ENCODE data around the gene RAD54L.
"Not testable (repeated sequence)": the region's sequence is repeated elsewhere in the genome, so short reads cannot be mapped to it uniquely, and the experiment has no call there.

The RAD54L gene

DNA sequence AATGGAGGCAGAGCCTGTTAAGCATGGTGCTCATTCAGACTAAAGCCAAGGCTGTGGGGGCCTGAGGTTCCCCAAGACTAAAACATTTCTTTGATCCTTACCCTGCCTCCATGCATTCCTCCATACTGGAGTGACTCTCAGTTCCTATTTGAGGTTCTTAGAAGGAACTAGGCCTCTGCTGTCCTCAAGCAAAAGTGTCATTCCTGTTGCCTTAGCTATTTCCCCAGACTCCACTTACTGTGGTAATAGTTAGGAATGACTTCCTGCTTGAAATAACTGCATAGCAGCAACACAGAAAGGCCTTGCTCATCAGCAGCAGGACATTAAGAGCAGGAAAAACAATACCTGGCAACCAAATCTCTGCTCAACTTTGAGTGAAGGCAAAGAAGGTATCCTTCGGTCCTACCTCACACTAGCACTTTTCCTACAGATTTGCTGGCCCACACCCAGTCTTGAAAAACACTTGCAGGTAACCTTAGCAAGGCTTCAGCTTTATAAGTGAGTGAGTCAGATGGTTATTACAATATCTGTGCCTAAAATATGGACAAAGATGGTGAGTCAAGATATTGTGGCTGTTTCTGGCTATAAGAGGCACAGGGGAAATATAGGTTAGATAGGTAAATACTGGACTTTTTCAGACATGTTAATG, 41.0 kb downstream of the RAD54L start:
- DNase-seq, result peak; percentile 56

DNA sequence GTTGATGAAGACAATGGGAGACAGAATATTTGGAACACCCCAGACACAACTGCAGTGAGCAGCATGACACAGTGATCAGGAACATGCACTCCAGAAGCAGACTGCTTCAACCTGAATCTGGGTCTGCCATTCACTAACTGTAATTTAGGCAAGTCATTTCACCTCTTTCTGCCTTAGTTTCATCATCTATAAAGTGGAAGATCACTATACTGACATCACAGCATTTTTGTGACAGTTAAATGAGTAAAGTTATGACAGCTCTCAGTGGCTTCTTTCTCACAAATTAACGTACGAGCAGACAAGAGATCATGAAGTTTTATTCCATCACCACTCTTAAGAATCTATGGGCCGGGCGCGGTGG, 41.6 kb downstream of the RAD54L start:
- no peak for DNase-seq

DNA sequence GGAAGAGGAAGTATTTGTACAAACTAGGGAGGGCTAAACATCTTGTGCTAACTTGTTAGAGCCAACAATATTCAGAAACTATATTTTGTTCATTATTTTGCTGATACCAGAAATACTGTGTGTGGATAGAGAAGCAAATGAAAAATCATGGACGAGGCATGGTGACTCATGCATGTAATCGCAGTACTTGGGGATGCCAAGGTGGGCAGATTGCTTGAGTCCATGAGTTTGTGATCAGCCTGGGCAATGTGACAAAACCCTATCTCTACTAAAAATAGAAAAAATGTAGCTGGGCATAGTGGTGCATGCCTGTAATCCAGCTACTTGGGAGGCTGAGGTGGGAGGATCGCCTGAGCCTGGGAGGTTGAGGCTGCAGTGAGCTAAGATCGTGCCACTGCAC, 42.4 kb downstream of the RAD54L start:
- no peak for DNase-seq

DNA sequence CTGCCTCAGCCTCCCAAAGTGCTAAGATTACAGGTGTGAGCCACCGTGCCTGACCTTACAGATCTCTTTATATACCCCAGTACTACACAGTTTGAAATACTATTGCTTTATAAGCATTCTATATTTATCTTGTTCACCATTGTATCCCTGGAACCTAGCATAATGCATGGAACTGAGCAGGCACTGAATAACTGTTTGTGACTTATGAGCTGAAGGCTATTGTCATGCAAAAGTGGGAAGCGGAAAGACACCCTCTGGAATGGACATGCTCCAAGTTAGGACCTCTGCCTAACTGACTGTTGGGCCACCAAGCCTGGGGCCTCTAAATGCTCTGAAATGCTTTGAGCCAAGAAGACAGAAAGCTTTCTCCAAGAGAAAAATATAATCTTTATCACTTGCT, 47.7 kb downstream of the RAD54L start:
- DNase-seq, result no peak

DNA sequence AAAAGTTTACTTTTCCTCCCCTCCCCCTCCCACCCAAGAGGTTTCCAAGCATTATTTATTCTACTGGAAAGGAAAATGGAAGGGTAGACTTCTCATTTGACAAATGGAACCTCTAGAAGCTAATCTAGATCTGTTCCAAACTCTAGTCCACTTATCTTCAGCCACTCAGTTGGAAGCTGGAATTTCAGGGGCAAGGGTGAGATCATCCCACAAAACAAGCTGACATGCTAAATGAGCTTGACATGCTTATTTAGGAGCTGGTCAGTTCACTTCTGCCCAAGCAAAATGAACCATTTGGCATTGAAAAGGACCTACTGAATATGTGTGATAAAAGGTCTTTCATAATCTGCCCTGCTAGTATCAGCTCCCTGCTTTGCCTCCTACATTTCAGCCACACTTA, 50.8 kb downstream of the RAD54L start:
- no peak for DNase-seq

DNA sequence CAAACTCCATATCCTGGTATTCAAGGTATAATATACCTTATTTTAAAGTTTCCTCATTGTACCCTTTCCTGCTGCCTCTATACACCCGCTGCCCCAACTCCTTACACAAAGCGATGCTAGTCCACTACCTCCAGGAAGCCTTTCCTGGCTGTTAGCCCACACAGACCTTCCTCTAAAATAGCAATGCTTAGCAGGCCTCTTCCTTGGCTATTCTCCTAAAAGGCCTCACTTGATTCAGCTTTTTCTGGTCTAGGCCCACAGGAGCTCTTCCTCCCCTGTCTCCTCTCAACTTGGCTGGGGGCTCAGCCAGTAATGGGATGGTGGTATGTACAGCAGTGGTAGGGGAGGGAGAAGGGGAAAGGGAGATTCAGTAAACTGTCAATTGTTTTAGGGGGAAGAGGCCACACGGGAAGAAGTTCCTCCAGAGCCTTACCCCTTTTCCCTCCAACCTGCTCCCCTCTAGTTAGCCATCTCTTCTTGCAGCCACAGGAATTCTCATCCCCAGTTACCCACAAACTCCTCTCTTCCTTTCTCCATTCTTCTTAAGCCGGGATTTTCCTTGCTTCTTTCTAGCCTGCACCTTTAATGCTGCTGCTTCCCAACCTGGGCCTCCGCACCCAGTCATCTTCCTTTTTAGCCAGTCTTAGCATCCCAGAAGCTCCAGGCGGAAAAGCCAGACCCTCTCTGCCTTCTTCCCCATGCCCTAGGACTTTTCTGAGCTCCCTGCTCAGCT, 53.3 kb downstream of the RAD54L start:
- no peak for DNase-seq

DNA sequence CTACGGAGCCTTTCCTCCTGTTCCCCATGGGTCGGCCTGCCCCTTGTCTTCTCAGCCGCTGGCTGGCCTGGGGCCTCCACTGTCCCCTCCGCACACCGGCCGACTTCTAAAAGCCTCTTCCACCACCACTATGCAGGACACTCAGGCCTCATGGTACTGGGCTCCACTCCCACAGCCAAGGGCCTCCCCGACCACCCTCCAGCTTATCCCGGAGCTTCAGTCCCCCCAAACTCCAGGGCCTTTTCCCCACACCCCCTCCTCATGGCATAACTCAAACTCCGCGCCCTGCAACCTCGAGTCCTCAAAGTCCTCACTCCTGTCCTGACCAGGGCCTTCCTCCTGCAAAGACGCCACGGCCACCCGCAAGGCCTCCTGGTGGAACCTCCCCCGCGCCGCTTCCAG, 53.8 kb downstream of the RAD54L start:
- no peak for DNase-seq

DNA sequence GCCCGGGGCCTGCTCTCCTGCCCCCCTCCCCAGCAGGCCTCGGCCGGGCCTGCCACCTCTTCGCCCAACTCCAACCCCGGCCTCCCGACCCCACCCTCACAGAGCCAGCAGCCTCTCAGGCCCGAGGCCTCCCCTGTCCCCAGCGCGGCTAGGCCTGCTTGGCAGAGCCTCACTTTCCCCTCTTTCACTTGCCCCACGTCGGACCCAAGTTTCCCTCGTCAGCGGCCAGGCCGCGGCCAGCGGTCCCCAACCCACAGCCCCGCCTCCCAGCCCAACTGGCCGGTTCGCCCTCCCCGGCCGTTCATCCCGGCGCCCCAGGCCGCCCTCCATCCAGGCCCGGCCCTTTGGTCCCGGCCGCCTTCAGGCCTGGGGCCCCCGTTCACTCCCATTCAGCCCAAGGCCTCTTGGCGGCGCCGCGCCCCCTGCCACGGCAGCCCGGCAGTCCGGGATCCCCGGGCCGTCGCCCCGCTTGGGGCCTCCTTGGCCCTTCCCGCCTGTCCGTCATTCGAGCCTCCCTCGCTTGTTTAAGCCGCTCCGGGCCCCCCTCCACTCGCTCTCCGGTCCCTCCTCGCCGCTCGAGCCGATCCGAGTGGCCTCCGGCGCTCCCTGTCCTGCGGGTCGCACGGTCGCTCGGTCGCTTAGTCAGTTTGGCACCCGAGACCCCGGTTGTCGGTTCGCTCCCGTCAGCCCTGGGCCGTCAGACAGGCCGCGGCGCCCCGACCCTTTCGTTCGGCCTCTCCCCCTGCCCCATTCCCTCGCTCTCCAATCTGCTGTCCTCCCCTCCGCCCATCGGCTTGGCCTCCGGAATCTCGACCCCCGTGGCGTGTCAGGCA, 54.5 kb downstream of the RAD54L start:
- peak; percentile 36 for DNase-seq

DNA sequence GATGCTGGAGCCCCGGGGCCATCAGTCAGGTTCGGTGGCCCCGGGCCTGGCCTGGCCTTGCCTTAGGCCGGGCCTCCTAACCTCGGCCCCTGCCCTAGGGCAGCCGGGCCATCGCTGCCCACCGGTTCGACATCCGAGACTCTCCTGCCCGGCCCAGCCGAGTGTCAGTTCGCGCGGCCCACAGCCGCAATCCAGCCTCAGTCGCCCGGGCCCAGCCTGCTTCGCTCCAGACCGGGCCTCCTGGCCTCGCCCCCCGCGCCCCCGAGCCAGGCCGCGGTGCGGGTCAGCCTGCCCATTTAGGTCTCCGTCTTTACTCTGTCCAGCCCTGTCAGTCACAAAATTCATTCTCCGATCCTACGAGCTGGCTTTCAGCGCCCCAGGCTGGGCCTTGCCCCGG, 55.1 kb downstream of the RAD54L start:
- no peak for DNase-seq

DNA sequence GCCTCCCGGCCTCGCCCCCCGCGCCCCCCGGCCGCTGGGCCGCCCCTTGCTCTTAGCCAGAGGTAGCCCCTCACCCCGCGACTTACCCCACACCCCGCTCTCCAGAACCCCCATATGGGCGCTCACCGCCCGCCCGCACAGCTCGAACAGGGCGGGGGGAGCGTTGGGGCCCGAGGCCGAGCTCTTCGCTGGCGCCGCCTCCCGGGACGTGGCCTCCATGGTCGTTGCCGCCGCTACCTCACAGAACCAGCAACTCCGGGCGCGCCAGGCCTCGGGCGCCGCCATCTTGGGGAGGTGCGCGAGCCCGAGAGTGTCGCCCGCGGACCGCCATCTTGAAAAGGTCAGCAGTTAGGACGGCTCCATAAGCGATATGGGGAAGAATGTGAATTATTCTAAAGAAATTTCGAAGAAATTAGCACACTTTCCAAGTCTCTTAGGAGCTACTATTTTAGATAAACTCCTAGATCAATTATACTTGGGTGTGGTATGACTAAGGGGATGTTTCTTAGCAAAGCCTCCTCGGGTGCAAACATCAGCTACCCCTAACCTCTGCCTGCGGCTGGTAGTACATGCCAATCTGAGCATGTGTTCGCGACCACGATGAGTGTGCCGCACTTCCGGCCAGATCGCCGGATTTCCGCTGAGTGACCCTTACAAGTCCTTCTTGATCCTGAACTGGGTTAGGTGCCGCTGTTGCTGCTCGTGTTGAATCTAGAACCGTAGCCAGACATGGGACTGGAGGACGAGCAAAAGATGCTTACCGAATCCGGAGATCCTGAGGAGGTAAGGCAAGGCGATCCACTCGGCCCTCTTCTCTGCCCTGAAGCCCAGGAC, 55.7 kb downstream of the RAD54L start, which contains the start of the genes LRRC41 and UQCRH:
TSS of gene LRRC41 (minus strand) at position 579 of the 834 bp plus-strand sequence. CDS start at position 285, 294 bp downstream.
TSS of gene UQCRH (plus strand) at position 661 of the 834 bp plus-strand sequence. CDS start at position 730, 69 bp downstream.
- peak; percentile 97 for DNase-seq

DNA sequence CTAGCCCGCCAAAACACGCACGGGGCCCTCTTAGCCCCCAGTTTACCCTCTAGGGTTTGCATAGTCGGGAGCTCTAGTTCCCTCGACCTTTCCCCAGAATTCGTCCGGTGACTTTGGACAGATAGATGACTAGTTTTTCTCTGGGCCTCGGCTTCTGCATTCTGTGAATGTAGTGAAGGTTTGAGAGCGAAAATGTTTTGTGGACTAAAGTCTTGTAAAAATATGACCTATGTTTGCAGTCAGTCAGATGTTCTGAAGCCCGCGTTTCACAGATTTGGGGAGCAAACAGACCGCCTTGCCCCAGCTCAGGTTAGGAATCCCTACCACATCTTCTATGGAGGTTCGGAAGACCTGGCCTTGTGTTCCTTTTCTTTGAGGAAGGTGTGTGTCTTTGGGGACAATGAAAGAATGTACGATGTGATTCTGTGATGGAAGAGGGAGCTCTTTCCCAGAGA, 56.3 kb downstream of the RAD54L start:
- no peak for DNase-seq

DNA sequence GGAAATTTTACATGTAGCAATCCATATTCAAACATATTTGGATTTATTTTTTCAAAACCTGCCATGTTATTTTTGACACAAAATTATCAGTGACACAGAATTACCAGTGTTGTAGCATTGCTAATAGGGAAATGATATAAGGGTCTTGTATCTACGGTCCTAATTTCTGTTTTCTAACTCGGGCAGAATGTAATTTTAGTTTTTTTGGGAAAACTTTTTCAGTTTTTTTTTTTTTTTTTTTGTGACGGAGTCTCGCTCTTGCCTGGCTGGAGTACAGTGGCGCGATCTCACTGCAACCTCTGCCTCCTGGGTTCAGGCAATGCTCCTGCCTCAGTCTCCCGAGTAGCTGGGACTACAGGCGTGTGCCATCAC, 58.6 kb downstream of the RAD54L start:
- DNase-seq, result no peak

DNA sequence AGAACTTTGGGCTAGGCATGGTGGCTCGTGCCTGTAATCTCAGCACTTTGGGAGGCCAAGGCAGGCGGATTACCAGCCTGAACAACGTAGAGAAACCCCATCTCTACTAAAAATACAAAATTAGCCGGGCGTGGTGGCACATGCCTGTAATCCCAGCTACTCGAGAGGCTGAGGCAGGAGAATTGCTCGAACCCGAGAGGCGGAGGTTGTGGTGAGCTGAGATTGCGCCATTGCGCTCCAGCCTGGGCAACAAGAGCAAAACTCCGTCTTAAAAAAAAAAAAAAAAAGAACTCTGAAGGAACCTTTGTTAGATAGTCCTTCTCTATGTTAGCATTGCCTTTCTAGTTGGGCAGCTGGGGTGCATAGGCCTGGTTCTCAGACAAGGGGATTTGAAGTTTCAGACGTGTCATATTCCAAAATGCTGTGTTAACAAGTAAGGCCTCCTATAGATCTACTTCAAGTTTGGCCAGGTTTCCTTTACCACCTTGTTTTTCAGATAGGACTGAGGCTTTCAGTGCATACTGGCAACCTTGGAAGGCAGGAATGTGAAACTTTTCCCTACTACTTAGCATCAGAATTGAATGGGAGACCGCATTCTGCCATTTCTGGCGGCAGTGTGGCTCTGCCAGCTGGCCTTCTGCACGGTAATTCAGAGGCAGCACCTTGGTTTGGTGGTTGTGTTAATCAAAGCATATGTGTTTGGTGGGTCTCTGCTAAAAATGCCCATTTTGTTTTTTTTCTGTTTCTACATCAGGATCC, 62.0 kb downstream of the RAD54L start:
- peak; percentile 22 for DNase-seq

DNA sequence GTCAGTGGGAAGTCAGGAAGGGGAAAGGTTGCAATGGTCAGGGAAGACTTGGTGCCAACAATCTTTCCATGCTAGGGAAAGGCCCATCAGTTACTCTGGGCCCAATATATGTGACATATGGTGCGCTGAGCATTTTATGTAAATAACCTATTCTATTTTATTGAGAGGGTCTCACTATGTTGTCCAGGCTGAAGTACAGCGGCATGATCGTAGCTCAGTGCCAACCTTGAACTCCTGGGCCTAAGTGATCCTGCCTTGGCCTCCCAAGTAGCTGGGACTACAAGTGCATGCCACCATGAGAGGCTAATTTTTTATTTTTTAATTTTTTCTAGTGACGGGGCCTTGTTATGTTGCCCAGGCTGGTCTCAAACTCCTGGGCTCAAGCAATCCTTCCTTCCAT, 62.8 kb downstream of the RAD54L start:
- DNase-seq, result no peak

DNA sequence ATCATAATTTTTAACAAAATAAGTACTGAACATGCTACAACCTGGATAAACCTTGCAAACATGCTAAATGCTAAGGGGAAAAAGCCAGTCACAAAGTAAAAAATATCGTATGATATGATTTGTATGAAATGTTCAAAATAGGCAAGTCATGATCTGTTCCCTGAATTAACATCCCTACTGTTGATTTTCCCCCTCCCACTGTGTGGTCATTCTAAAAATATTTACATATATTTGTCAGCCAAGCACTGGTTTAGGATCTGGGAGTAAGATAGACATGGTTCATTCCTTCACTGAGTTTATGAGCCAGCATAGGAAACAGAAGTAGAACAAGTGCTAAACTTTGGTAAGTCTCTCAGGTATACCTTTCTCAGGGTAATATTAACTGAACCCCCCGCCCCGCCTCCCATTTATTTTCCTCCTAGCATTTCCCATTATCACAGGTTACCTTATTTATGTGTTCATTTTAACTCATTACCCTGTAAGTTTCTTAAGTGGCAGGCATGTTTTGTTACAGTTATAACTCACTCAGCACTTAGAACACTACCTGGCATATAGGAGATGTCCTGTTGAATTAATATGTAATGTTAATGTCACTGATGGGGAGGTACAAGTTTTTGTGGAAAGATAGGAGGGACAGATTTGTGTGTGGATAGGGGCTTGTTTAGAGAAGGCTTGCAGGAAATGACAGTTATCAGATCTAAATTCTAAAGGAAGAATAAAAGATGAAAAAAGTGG, 68.3 kb downstream of the RAD54L start:
- DNase-seq, result no peak

DNA sequence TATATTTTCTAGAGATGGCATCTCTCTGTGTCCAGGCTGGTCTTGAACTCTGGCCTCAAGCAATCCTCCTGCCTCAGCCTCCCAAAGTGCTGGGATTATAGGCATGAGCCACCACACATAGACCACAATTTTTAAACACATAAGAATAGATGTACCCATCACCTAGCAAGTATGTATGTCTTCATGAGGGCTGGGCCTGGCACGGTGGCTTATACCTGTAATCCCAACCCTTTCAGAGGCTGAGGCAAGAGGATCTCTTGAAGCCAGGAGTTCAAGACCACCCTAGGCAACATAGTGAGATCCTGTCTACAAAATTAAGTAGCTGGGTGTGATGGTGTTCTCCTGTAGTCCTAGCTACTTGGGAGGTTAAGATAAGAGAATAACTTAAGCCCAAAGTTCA, 69.8 kb downstream of the RAD54L start:
- DNase-seq, result no peak

DNA sequence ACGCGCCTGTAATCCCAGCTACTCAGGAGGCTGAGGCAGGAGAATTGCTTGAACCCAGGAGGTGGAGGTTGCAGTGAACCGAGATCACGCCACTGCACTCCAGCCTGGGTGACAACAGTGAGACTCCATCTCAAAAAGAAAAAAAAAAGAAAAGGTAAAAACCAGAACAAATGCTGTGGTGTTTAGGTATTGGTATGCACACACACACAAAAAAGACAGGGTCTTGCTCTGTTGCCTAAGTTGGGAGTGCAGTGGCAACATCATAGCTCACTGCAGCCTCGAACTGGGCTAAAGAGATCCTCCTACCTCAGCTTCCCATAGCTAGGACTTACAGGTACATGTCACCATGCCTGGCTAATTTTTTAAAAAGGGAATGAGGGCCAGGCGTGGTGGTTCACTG, 71.7 kb downstream of the RAD54L start:
- not testable (repeated sequence) for DNase-seq

DNA sequence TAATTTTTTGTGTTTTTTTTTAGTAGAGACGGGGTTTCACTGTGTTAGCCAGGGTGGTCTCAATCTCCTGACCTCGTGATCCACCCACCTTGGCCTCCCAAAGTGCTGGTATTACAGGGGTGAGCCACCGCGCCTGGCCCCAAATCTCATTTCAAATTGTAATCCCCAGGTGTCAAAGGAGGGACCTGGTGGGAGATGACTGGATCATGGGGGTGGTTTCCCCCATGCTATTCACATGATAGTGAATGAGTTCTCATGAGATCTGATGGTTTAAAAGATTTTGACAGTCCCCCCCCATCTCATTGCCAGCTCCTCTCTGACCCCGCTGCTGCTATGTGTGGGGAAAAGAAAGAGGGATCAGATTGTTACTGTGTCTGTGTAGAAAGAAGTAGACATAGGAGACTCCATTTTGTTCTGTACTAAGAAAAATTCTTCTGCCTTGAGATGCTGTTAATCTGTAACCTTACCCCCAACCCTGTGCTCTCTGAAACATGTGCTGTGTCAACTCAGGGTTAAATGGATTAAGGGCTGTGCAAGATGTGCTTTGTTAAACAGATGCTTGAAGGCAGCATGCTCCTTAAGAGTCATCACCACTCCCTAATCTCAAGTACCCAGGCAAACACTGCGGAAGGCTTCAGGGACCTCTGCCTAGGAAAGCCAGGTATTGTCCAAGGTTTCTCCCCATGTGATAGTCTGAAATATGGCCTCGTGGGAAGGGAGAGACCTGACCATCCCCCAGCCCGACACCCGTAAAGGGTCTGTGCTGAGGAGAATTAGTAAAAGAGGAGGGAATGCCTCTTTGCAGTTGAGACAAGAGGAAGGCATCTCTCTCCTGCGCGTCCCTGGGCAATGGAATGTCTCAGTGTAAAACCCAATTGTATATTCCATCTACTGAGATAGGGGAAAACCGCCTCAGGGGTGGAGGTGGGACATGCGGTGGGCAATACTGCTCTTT, 72.7 kb downstream of the RAD54L start:
- DNase-seq, result not testable (repeated sequence)

DNA sequence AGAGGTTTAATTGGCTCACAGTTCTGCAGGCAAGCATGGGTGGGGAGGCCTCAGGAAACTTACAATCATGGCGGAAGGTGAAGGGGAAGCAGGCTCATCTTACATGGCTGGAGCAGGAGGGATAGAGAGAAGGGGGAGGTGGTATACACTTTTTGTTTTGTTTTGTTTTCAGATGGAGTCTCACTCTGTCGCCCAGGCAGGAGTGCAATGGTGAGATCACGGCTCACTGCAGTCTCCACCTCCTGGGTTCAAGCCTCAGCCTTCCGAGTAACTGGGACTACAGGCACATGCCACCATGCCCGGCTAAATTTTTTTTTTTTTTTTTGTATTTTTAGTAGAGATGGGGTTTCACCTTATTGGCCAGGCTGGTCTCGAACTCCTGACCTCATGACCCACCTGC, 74.6 kb downstream of the RAD54L start:
- DNase-seq, result not testable (repeated sequence)

All from MV-4-11 (cell line).